Adipose tissue (tissue), 3 donors: Measurements from ENCODE around the gene GPR3. TPM values are rescaled to one million over a fixed set of nuclear protein-coding genes. Genes with fewer than 3 reads are reported as not detected.

Experiments
- H3K27ac ChIP-seq: one replicate; pipeline ENCODE4 v1.5.1; 2013; ENCODE audit warnings: low read depth, low read length
- WGBS, 3 donors: extraction: QIAGEN DNeasy Blood & Tissue Kit; methylation state at CpG; one replicate each; pipeline ENCODE4 v1.1.7; 2013; 5-methylcytosine and 5-hydroxymethylcytosine counted together
- polyA plus RNA-seq, 3 donors: library from polyadenylated mRNA; stranded (reverse); fragments of 200-250 nt; gene quantifications; one replicate each; pipeline ENCODE4 v1.2.3, GENCODE V29; 2013
- donor health status: healthy with polysubstance abuse.
- donor health status: Bipolar disorder and iron deficiency.
- donor health status: healthy.

The GPR3 gene
- polyA plus RNA-seq: 1 to 10 TPM in 1 of 3 donors, under 1 TPM in 2; 0.43 to 1.2 (median 0.94) TPM

- no peak within 1 kb of the TSS for H3K27ac ChIP-seq
- 2% methylated on average over 59 to 69 of the region's 69 CpGs for WGBS, 3 donors
These were observed at the start of gene GPR3 for GRCh38 chr1:27392096-27392777. TSS of gene GPR3 (plus strand) at chr1:27392622. CDS start at chr1:27393799, 1,177 bp downstream.

GRCh38 chr1:27342778-27343638, 49.4 kb upstream of the GPR3 start:
- 32 to 46% (median 39%) methylated on average over 31 of the region's 31 CpGs for WGBS, 3 donors
- no peak overlapping the region for H3K27ac ChIP-seq

GRCh38 chr1:27343639-27344025, 48.8 kb upstream of the GPR3 start:
- no peak overlapping the region for H3K27ac ChIP-seq
- WGBS, 3 donors: 41 to 58% (median 52%) methylated on average over 5 of the region's 5 CpGs

- 84 to 91% (median 90%) methylated on average over 12 of the region's 12 CpGs for WGBS, 3 donors
- H3K27ac ChIP-seq: no peak overlapping the region
These were observed 47.1 kb upstream of the GPR3 start for GRCh38 chr1:27345272-27345671.

GRCh38 chr1:27346357-27346756, 46.1 kb upstream of the GPR3 start:
- no peak overlapping the region for H3K27ac ChIP-seq
- 92 to 94% (median 93%) methylated on average over 8 of the region's 8 CpGs for WGBS, 3 donors

- H3K27ac ChIP-seq: no peak overlapping the region
- 76 to 89% (median 84%) methylated on average over 14 of the region's 14 CpGs for WGBS, 3 donors
These were observed 45.3 kb upstream of the GPR3 start for GRCh38 chr1:27346991-27347624.

GRCh38 chr1:27348861-27349783, 43.3 kb upstream of the GPR3 start:
- H3K27ac ChIP-seq: no peak overlapping the region
- WGBS, 3 donors: 19 to 31% (median 29%) methylated on average over 40 to 51 of the region's 51 CpGs

GRCh38 chr1:27349784-27350662, 42.4 kb upstream of the GPR3 start:
- WGBS, 3 donors: 34 to 38% (median 34%) methylated on average over 73 to 84 of the region's 84 CpGs
- no peak overlapping the region for H3K27ac ChIP-seq

- WGBS, 3 donors: 49 to 69% (median 52%) methylated on average over 62 of the region's 62 CpGs
- no peak overlapping the region for H3K27ac ChIP-seq
These were observed 41.5 kb upstream of the GPR3 start for GRCh38 chr1:27350663-27351540.

GRCh38 chr1:27351541-27352107, 40.8 kb upstream of the GPR3 start:
- WGBS, 3 donors: 60 to 73% (median 72%) methylated on average over 8 of the region's 8 CpGs
- no peak overlapping the region for H3K27ac ChIP-seq

GRCh38 chr1:27353166-27353565, 39.3 kb upstream of the GPR3 start:
- WGBS, 3 donors: 87 to 92% (median 89%) methylated on average over 13 of the region's 13 CpGs

GRCh38 chr1:27353629-27354028, 38.8 kb upstream of the GPR3 start:
- no peak overlapping the region for H3K27ac ChIP-seq
- 83 to 92% (median 85%) methylated on average over 3 of the region's 3 CpGs for WGBS, 3 donors

More at GRCh38 chr1:27353166-27353565, 39.3 kb upstream of the GPR3 start:
- no peak overlapping the region for H3K27ac ChIP-seq

- H3K27ac ChIP-seq: no peak overlapping the region
- WGBS, 3 donors: 88 to 94% (median 90%) methylated on average over 5 of the region's 5 CpGs
These were observed 36.7 kb upstream of the GPR3 start for GRCh38 chr1:27355683-27356082.

- 88 to 98% (median 91%) methylated on average over 13 of the region's 13 CpGs for WGBS, 3 donors
- H3K27ac ChIP-seq: no peak overlapping the region
These were observed 36.2 kb upstream of the GPR3 start for GRCh38 chr1:27356277-27356618.

GRCh38 chr1:27356619-27357280, 35.7 kb upstream of the GPR3 start:
- no peak overlapping the region for H3K27ac ChIP-seq

More at GRCh38 chr1:27356619-27357280, 35.7 kb upstream of the GPR3 start:
- WGBS, 3 donors: 73 to 79% (median 74%) methylated on average over 32 to 37 of the region's 37 CpGs
